Keratinocyte (primary cell): Measurements from ENCODE around the gene MICAL1. TPM values are rescaled to one million over a fixed set of nuclear protein-coding genes. Genes with fewer than 3 reads are reported as not detected.

Experiments used
- DNase-seq: peaks from one replicate; pipeline ENCODE4 v3.0.0-alpha.2; 2011; ENCODE audit warnings: low read depth, missing footprints, low spot score
- FAIRE-seq: peaks from 2 replicates; lab custom pipeline; 2011; peaks lifted over from hg19 to GRCh38; lab: Jason Lieb, UNC
- H2AFZ ChIP-seq: 2 replicates; pipeline ENCODE4 v1.6.0; 2012; ENCODE audit warnings: low read length, control low read depth, inconsistent platforms; ENCODE audit not compliant: control insufficient read depth
- H3K27ac ChIP-seq: 2 replicates; pipeline ENCODE4 v1.5.1; 2011; ENCODE audit warnings: low read length; ENCODE audit not compliant: control insufficient read depth, insufficient read depth
- H3K27me3 ChIP-seq: 3 replicates; pipeline ENCODE4 v1.6.0; 2011; ENCODE audit warnings: low read length; ENCODE audit not compliant: control insufficient read depth, insufficient read depth; ENCODE audit errors: extremely low read depth
- H3K36me3 ChIP-seq, 2 experiments: 2 replicates in 1 of 2; 3 replicates in 1 of 2; pipeline ENCODE4 v1.5.1; 2011; ENCODE audit warnings: low read length in 2 of 2, mild to moderate bottlenecking in 1 of 2; ENCODE audit not compliant: control insufficient read depth in 2 of 2, insufficient read depth in 2 of 2; ENCODE audit errors: extremely low read depth in 1 of 2
- H3K4me1 ChIP-seq: 3 replicates; pipeline ENCODE4 v1.5.1; 2011; ENCODE audit warnings: low read length; ENCODE audit not compliant: control insufficient read depth, insufficient read depth; ENCODE audit errors: extremely low read depth
- H3K4me2 ChIP-seq: 3 replicates; pipeline ENCODE4 v1.6.0; 2011; ENCODE audit warnings: low read depth, low read length; ENCODE audit not compliant: control insufficient read depth, insufficient read depth; ENCODE audit errors: extremely low read depth
- H3K4me3 ChIP-seq, 3 experiments: fragments of 200-600 bp in 1 of 3; sonication (generic) in 1 of 3; 2 replicates in 2 of 3; 3 replicates in 1 of 3; pipeline ENCODE4 v1.5.1; 2011 to 2016; ENCODE audit warnings: low read length in 3 of 3, mild to moderate bottlenecking in 3 of 3, control low read depth in 2 of 3, inconsistent platforms in 1 of 3, low read depth in 1 of 3, mixed read lengths in 1 of 3, mixed run types in 1 of 3, moderate library complexity in 1 of 3; ENCODE audit not compliant: control insufficient read depth in 2 of 3, insufficient read depth in 2 of 3; ENCODE audit errors: extremely low read depth in 1 of 3
- H3K79me2 ChIP-seq: 2 replicates; pipeline ENCODE4 v1.6.0; 2012; ENCODE audit warnings: low read length; ENCODE audit not compliant: control insufficient read depth, insufficient read depth
- H3K9ac ChIP-seq: 3 replicates; pipeline ENCODE4 v1.6.0; 2011; ENCODE audit warnings: low read length; ENCODE audit not compliant: control insufficient read depth, insufficient read depth; ENCODE audit errors: extremely low read depth
- H3K9me1 ChIP-seq: 3 replicates; pipeline ENCODE4 v1.6.0; 2011; ENCODE audit warnings: low read length; ENCODE audit not compliant: control insufficient read depth, insufficient read depth; ENCODE audit errors: extremely low read depth
- H3K9me3 ChIP-seq: 2 replicates; pipeline ENCODE4 v1.5.1; 2012; ENCODE audit warnings: low read depth, low read length; ENCODE audit not compliant: control insufficient read depth
- H4K20me1 ChIP-seq: 3 replicates; pipeline ENCODE4 v1.6.0; 2011; ENCODE audit warnings: low read length; ENCODE audit not compliant: control insufficient read depth, insufficient read depth; ENCODE audit errors: extremely low read depth
- CTCF ChIP-seq, 3 experiments: IDR thresholded peaks in 1 of 3; conservative IDR thresholded peaks in 1 of 3; optimal IDR thresholded peaks in 1 of 3; 2 replicates in 2 of 3; 3 replicates in 1 of 3; pipeline versions ENCODE3 to v1.5.1; 2011; ENCODE audit warnings: low read length in 3 of 3, mild to moderate bottlenecking in 3 of 3, moderate library complexity in 2 of 3, control low read depth in 1 of 3, inconsistent platforms in 1 of 3; ENCODE audit not compliant: insufficient read depth in 2 of 3; ENCODE audit errors: extremely low read depth in 1 of 3
- EZH2 ChIP-seq: IDR thresholded peaks from one replicate; pipeline ENCODE4 v1.6.1; 2012; ENCODE audit warnings: inconsistent platforms, mild to moderate bottlenecking, low read length, moderate library complexity
- dilution Hi-C: fragments of 300-500 bp; cut with MboI; formaldehyde crosslinking; loops from one replicate; pipeline ENCODE4 v1.7.0; 2020; ENCODE audit warnings: low sequenced_read_pairs; ENCODE audit not compliant: extremely low pct_ligation_motif_present
- polyA plus RNA-seq, 5 experiments: library from polyadenylated mRNA; depleted of rRNA in 3 of 5; stranded (reverse) in 3 of 5; stranded (forward) in 1 of 5; unstranded in 1 of 5; fragments of >200 nt; gene quantifications; 1 replicate in 1 of 5; 2 replicates in 3 of 5; 3 replicates in 1 of 5; pipeline versions ENCODE4 v1.2.1 to v1.2.3, GENCODE V29; 2011 to 2012; ENCODE audit warnings: missing spikeins in 2 of 5, low read depth in 1 of 5, low replicate concordance in 1 of 5

Gene MICAL1
- polyA plus RNA-seq, 1 donor (not counting 4 experiments of a cell fraction or from before 2014, with no cell fraction given), result 25.6 TPM

GRCh38 chr6:109503327-109504224 lies 48.0 kb upstream of the MICAL1 start:
- dilution Hi-C loops, result no loop called here
- H3K36me3 ChIP-seq, result no peaks in the 10 kb centered on the region
- H3K9me3 ChIP-seq, result no peaks in the 10 kb centered on the region
- H3K9me1 ChIP-seq, result no peaks in the 10 kb centered on the region
- DNase-seq (no peak), FAIRE-seq (no peak)
- no peak overlapping the region for H3K27ac ChIP-seq
- no peak overlapping the region for H3K9ac ChIP-seq
- H3K4me1 ChIP-seq, result peaks cover 5% of the 10 kb centered on the region
- H3K4me2 ChIP-seq, result no peak overlapping the region
- H3K79me2 ChIP-seq, result no peaks in the 10 kb centered on the region
- H4K20me1 ChIP-seq, result no peaks in the 10 kb centered on the region
- no peaks in the 10 kb centered on the region for H3K27me3 ChIP-seq
- H2AFZ ChIP-seq, result no peak overlapping the region
- no peak overlapping the region for H3K4me3 ChIP-seq
- TF ChIP-seq CTCF (optimal IDR thresholded peaks at IDR 0.05 in 1 of 3, IDR thresholded peaks at IDR 0.05 in 1 of 3, conservative IDR thresholded peaks at IDR 0.05 in 1 of 3; ENCODE audit: extremely low read depth in 1 of 3, insufficient read depth in 2 of 3, low read length in 3 of 3) (no peak), EZH2 (no peak)

GRCh38 chr6:109498936-109499335 lies 43.4 kb upstream of the MICAL1 start:
- Histone ChIP-seq H3K4me1 (no peaks in the 10 kb centered on the region), H3K4me2 (no peak overlapping the region), H3K27ac (no peak overlapping the region), H4K20me1 (no peaks in the 10 kb centered on the region), H2AFZ (no peak overlapping the region), H3K79me2 (no peaks in the 10 kb centered on the region), H3K9ac (no peak overlapping the region), H3K9me3 (no peaks in the 10 kb centered on the region), H3K27me3 (peaks cover 6% of the 10 kb centered on the region), H3K36me3 (no peaks in the 10 kb centered on the region), H3K9me1 (no peaks in the 10 kb centered on the region), H3K4me3 (no peak overlapping the region)
- FAIRE-seq (no peak), DNase-seq (no peak)
- dilution Hi-C loops, result no loop called here
- TF ChIP-seq CTCF (optimal IDR thresholded peaks at IDR 0.05 in 1 of 3, IDR thresholded peaks at IDR 0.05 in 1 of 3, conservative IDR thresholded peaks at IDR 0.05 in 1 of 3; ENCODE audit: extremely low read depth in 1 of 3, insufficient read depth in 2 of 3, low read length in 3 of 3) (no peak), EZH2 (no peak)
